ENCODE results near the gene INTS1.

Gene INTS1

DNA sequence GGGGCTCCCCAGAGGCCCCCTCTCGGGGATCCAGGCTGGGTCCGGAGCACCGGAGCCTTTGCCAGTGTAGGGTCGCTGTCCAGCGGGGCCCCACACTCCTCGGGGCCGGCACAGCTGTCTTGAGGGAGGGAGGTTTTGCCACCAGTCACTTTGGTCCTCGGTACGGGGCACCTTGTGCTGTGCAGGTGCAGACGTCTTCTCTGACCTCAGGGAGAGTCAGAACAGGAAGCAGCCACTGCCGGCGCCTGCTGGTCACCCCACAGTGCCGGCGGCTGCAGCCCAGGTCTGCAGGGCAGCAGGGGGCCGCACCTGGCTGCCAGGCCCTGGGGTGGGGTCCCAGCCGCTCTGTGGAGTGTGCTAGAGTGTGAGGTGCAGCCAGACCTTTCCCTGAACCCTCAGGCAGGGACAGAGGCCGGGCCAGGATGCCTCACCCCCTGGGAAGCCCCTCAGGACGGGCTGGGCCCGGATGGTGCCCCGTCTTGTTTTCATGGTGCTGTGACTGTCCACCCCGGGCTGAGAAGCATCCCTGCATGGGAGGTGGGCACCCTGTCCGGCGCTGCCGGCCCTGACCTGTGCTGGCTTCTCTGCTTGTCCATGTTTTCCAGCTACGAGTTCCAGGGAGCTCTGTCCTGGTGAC lies 34.5 kb upstream of the INTS1 start:
- no peak for TF ChIP-seq ZNF274 (IDR thresholded peaks at IDR 0.05; ENCODE audit: low read depth, low read length)
- H3K4me3 ChIP-seq (ENCODE audit: low read length): no peak overlapping the region

DNA sequence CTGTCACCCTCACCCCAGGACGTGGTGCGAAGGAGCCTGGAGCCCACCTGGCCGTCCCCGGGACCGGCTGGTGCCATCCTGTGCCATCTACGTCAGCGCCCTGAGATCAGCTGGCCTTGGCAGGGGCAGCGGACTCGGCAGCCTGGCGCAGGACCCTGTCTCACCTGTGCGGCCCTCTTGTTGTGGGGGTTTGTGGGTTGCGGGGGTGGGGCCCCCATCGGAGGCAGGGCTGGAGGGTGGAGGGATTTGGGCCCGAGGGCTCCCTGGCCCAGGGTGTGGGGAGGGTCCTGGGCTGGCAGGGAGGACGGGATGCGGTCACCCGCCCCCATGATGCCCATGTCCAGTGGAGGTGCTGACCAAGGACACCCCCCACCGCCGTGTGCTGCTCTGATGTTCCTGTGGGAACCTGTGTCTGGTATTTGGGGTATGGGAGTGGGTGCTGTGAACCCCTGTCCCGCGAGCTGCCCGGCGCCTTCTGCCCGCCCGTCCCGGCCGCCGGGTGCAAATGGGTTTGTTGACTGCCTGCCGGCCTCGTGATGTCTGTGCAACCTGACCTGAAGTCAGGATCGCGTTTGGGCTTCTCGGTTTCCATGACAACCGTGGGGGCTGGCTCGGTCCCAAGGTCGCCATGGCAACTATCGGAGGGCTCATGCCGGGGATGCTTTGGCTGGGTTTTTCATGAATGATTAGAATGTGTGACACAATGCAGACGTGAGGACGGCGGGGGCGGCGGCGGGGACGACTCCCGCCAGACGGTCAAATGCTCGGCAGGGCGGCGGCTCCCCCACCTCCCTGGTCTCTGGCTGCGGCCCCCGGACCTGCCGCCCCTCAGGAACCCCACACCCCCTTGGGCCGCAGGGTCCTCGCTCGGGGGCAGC lies 33.6 kb upstream of the INTS1 start:
- no peak overlapping the region for H3K4me3 ChIP-seq (ENCODE audit: low read length)
- no peak for TF ChIP-seq ZNF274 (IDR thresholded peaks at IDR 0.05; ENCODE audit: low read depth, low read length)

DNA sequence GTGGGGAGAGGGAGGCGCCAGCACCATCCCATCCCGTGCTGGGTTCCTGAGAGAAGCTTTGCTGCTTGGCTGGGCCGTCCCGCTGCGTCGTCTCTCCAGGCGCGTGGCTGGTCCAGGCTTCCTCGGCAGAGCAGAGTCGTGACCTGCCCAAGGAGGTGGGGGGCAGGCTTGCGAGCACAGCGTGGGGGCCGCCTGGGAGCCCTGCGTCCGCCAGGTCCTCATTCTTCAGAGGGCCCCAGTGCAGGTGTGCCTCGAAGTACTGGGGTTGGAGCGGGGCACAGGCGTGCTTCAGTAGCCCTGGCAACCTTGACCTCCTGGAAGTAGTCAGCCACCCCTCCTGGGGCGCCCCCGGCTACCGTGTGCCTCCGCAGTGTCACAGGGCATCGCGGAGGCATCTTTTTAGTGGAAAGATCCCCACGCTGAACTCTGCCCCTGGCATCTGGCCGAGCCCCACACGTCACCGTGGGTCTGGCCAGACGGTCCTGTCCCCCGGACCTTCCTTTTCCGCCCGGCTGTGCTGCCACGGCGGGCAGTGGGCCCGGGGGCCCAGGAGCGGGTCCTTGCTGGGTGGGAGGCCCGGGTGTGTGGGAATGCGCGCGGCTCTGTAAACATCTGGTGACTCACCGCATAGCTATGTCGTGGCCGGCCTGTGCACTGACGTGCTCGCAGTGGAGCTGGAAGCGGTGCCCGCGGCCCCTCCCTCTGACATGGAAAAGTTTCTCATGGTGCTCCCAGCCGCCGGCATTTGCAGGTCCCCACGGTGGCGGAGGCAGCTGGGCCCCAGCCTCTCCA lies 32.8 kb upstream of the INTS1 start:
- H3K4me3 ChIP-seq (ENCODE audit: low read length): no peak overlapping the region

DNA sequence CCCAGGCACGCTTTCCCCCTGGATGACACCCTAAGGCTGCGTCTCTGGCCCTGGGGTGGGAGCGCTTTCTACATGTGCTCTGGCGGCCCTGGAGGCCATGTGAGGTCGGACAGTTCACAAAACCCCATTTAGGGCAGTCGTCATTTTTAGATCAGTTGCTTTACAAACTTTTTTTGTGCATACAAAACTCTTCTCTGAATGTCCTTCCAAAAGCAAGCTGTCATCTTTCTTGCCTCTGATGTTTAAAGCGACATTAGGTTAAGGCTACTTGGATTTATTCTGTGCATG lies 32.2 kb upstream of the INTS1 start:
- H3K4me3 ChIP-seq (ENCODE audit: low read length): no peak overlapping the region
- TF ChIP-seq ZNF274 (IDR thresholded peaks at IDR 0.05; ENCODE audit: low read depth, low read length): no peak

More for the DNA sequence above, 32.8 kb upstream of the INTS1 start:
- no peak for TF ChIP-seq ZNF274 (IDR thresholded peaks at IDR 0.05; ENCODE audit: low read depth, low read length)

DNA sequence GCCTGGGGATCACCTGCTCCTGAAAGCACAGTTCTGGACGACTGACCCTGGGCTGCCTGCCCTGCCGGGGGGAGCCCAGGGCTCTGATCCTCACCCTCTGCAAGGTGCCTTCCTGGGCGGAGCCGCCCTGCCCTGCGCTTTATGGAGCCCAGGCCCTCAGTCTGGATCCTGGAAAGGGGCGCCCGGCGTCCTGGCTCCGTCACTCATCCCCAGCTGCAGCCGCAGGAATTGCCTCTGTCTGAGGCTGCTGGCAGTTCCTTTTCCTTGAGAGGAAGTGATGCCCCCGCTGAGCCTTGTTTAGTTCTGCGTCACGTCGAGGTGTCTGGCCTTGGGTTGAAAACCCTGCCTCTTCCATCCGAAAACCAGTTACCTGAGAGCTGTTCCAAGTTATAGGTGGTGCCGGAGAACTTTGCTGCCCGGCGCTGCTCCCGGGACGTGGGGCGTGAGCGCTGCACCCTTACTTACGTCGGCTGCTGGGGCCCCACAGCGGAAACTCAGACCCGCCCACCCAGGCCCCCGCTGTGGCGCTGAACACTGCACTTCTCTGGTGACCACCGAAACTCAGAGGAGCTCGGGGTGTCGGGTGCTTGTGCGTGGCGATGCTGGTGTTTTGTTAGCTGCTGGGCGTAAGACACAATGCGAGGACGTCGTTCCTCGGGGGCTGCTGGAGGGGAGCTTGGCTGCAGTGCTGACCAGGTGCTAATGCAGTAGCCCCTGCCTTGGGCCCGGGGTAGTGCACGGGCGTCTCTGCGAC lies 31.7 kb upstream of the INTS1 start:
- H3K4me3 ChIP-seq (ENCODE audit: low read length): no peak overlapping the region
- no peak for TF ChIP-seq ZNF274 (IDR thresholded peaks at IDR 0.05; ENCODE audit: low read depth, low read length)

DNA sequence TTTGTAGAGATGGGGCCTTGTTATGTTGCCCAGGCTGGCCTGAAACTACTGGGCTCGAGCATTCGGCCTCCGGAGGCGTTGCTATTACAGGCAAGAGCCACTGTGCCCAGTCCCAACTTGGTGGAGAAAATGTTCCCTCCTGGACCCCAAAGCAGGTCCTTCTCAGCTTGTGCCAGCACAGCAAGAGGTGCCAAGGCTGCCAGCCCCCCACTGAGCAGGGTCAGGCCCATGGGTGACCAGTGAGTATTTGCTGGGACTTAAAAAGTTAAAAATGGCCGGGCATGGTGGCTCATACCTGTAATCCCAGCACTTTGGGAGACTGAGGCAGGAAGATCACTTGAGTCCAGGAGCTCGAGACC lies 30.9 kb upstream of the INTS1 start:
- no peak for TF ChIP-seq ZNF274 (IDR thresholded peaks at IDR 0.05; ENCODE audit: low read depth, low read length)
- no peak overlapping the region for H3K4me3 ChIP-seq (ENCODE audit: low read length)

DNA sequence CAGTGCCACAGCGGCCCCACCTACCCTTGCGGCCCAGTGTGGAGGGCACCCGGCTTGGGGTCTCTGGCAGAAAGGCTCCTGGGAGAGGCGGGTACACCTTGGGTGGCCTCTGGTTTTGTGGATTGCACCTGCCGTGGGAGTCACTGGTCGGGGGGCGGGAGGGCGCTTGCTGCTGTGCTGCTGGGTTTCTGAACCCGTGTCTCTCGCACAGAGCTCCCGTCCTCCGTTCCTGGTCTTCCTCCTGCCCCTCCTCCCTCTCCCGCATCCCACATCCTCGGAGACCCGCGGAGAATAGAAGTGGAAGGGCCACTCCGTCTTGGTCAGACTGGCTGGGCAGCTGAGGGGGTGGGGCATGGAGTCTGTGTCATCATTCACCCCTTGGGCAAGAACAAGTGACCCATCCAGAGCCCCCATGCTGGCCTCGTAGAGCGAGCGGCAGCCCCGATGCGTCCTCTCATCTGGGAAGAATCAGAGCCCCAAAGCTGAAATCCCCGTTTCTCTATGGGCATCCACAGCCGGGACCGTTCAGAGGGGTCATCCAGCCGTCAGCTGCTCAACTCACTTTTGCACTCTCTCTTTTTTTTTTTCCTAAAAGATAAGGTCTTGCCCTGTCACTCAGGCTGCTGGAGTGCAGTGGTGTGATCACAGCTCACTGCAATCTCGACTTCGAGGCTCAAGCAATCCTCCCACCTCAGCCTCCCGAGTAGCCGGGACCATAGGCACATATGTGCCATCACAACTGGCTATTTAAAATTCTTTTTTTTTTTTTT lies 30.3 kb upstream of the INTS1 start:
- no peak for TF ChIP-seq ZNF274 (IDR thresholded peaks at IDR 0.05; ENCODE audit: low read depth, low read length)
- no peak overlapping the region for H3K4me3 ChIP-seq (ENCODE audit: low read length)

DNA sequence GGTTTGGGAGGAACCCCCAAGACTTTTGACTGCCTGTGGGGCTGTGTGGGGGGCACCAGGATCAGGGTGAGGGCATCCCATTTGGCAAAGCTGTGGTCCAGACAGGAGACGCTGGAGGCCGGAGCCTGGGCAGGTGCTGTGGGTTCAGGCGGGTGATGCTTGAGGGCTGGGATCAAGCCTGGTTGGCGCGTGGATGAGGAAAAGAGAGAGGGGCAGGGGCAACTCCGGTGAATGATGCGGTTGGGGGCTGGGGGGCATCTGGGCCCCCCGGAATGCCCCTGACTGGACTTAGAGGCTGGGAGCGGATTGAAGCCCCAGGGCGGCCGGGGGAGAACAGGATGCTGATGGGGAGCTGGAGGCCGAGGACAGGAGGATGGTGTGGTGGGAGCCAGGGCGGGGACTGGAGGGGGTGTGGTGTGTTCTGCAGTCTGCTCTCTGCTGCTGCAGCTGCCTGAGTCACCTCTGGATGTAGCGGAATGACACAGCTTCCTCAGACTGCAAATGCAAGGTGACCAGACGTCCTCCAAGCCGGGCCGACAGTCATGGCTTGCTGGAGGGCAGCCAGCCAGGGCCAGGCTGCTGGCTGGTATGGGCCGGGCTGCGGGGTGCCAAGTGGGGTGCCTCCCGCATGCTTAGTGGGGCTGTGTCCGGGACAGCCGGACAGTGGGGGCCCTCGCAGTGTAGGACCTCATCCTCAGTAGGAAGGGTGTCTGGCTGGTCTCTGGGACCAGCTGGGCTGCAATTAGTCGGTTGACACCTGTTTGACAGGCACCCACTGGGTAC lies 29.5 kb upstream of the INTS1 start:
- H3K4me3 ChIP-seq (ENCODE audit: low read length): no peak overlapping the region

DNA sequence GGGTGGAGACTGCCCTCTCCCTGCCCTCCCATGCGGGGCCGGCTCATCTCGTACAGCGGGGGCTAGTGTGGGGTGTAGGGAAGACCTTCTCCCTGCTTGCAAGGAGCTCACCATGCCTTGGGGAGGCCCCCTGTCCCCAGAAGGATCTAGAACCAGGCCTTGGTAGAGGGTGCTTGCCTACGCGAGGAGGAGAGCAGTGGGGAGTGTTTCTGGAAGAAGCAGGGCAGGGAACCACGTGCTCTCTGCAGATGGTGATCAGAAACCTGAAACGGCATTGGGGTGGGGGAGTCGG lies 29.0 kb upstream of the INTS1 start:
- H3K4me3 ChIP-seq (ENCODE audit: low read length): peak overlapping the region; percentile 66; the same call in 1 of the 2 replicates

More for the DNA sequence above, 29.5 kb upstream of the INTS1 start:
- no peak for TF ChIP-seq ZNF274 (IDR thresholded peaks at IDR 0.05; ENCODE audit: low read depth, low read length)

DNA sequence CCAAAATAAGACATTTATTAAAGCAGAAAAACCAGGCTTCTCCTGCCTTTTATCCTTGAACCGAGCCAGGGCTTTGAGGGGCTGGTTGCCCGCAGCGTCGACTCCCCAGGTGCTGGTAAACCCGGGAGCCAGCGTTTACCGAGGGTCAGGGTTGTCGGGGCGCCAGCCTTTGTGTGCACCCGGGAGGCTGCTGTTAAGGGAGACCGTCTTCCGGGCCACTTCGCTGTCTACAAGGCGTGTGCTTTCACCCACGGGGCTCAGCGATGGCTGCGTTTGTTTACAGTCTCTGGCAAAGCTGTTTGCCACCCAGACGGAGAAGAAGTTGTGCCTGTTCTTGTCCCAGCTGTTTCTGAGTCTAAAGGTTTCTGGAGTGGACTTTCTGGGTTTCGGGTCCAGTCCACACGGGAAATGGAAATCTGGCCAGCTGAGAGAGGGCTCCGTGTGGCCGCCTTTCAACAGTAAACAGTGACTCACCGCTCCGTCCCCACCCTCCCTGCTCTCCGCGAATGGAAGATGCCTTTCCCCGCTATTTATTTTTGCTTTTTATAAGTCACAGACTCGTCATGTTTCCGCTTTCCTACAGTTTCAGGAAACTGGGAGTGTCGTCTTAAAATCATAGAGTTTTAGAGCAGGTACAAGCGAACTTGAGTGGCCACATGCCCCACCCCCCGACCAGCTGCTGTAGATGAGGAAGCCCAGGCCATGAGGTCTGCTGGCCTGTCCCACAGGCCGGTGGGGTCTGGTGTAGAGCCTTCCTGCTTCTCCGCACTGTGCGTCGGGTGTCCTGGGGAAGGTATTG lies 28.5 kb upstream of the INTS1 start:
- no peak for TF ChIP-seq ZNF274 (IDR thresholded peaks at IDR 0.05; ENCODE audit: low read depth, low read length)

More for the DNA sequence above, 29.0 kb upstream of the INTS1 start:
- no peak for TF ChIP-seq ZNF274 (IDR thresholded peaks at IDR 0.05; ENCODE audit: low read depth, low read length)

DNA sequence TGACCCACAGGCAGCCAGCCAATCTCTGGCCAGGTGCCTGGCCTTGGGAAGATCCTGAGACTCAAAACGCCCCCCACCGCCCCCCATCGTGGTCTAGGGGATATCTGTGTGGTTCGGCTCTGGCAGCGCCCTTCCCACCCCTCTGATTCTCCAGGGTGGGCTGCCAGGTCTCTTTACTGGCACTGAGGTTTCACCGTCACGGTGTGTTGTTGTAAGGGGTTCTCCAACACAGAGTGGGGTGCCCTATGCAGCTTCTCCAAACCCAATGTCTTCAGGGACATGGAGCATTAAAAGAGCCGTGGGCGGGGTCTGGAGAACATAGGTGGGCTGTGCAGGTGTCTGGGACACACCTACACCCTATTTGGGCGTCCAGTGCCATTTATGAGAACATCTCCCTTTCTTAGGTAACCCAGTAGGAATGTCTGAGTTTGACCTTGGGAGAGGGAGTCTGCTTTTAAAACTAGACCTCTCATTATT lies 27.8 kb upstream of the INTS1 start:
- TF ChIP-seq ZNF274 (IDR thresholded peaks at IDR 0.05; ENCODE audit: low read depth, low read length): no peak
- H3K4me3 ChIP-seq (ENCODE audit: low read length): peak overlapping the region; percentile 66; the same call in 1 of the 2 replicates

More for the DNA sequence above, 28.5 kb upstream of the INTS1 start:
- H3K4me3 ChIP-seq (ENCODE audit: low read length): peak overlapping the region; percentile 66; the same call in 1 of the 2 replicates
